ENCODE measurements around the gene SELENOW.
"Not testable (repeated sequence)": the region's sequence is repeated elsewhere in the genome, so short reads cannot be mapped to it uniquely, and the experiment has no call there.

GRCh38 chr19:47787307-47787706 is 8.8 kb downstream of the SELENOW start:
- TF ChIP-seq CTCF (IDR thresholded peaks at IDR 0.05; ENCODE audit: low read depth, low read length, missing input control); REST (IDR thresholded peaks at IDR 0.05): not testable (repeated sequence)
